ENCODE results near the gene CLIC1.

Gene CLIC1

GRCh38 chr6:31736021-31736767 is at the start of gene CLIC1:
Gene CLIC1, minus strand, starts transcription at chr6:31736530. Its CDS starts 230 bp downstream, at chr6:31736300.
- in situ Hi-C loops (cut with MboI; ENCODE audit: low sequenced_read_pairs), result no loop called here

GRCh38 chr6:31785475-31785874 is 49.1 kb upstream of the CLIC1 start:
- in situ Hi-C loops (cut with MboI; ENCODE audit: low sequenced_read_pairs), result no loop called here

GRCh38 chr6:31784098-31784925 is 48.0 kb upstream of the CLIC1 start:
- in situ Hi-C loops (cut with MboI; ENCODE audit: low sequenced_read_pairs), result no loop called here

GRCh38 chr6:31782126-31782855 is 46.0 kb upstream of the CLIC1 start:
- in situ Hi-C loops (cut with MboI; ENCODE audit: low sequenced_read_pairs), result no loop called here

GRCh38 chr6:31781244-31782125 is 45.2 kb upstream of the CLIC1 start:
- in situ Hi-C loops (cut with MboI; ENCODE audit: low sequenced_read_pairs), result no loop called here

- in situ Hi-C loops (cut with MboI; ENCODE audit: low sequenced_read_pairs), result no loop called here
Observed at GRCh38 chr6:31780507-31781243, 44.3 kb upstream of the CLIC1 start.

GRCh38 chr6:31779908-31780307 is 43.6 kb upstream of the CLIC1 start:
- in situ Hi-C loops (cut with MboI; ENCODE audit: low sequenced_read_pairs), result no loop called here

- in situ Hi-C loops (cut with MboI; ENCODE audit: low sequenced_read_pairs), result no loop called here
Observed at GRCh38 chr6:31778999-31779885, 42.9 kb upstream of the CLIC1 start.

- in situ Hi-C loops (cut with MboI; ENCODE audit: low sequenced_read_pairs), result no loop called here
Observed at GRCh38 chr6:31778193-31778592, 41.9 kb upstream of the CLIC1 start.

GRCh38 chr6:31777667-31778050 is 41.3 kb upstream of the CLIC1 start:
- in situ Hi-C loops (cut with MboI; ENCODE audit: low sequenced_read_pairs), result no loop called here

- in situ Hi-C loops (cut with MboI; ENCODE audit: low sequenced_read_pairs), result no loop called here
Observed at GRCh38 chr6:31776989-31777666, 40.8 kb upstream of the CLIC1 start, which contains the start of gene VWA7. Gene VWA7, minus strand, starts transcription at chr6:31777328. Its CDS starts 549 bp downstream, at chr6:31776779.

GRCh38 chr6:31776485-31776988 is 40.2 kb upstream of the CLIC1 start:
- in situ Hi-C loops (cut with MboI; ENCODE audit: low sequenced_read_pairs), result no loop called here

- in situ Hi-C loops (cut with MboI; ENCODE audit: low sequenced_read_pairs), result no loop called here
Observed at GRCh38 chr6:31775633-31776484, 39.5 kb upstream of the CLIC1 start.

- in situ Hi-C loops (cut with MboI; ENCODE audit: low sequenced_read_pairs), result no loop called here
Observed at GRCh38 chr6:31775184-31775583, 38.9 kb upstream of the CLIC1 start.

GRCh38 chr6:31771992-31772358 is 35.6 kb upstream of the CLIC1 start:
- in situ Hi-C loops (cut with MboI; ENCODE audit: low sequenced_read_pairs), result no loop called here

GRCh38 chr6:31770860-31771259 is 34.5 kb upstream of the CLIC1 start:
- in situ Hi-C loops (cut with MboI; ENCODE audit: low sequenced_read_pairs), result no loop called here

Measured in HL-60/S4 treated with phorbol 12-myristate 13-acetate at 8.2 ng/mL for 4 days and 3 days (cell line).